ENCODE data around the gene APOA4.

The APOA4 gene

GRCh38 chr11:116800610-116801009 is 22.5 kb downstream of the APOA4 start:
- H3K4me3 ChIP-seq (ENCODE audit: low read depth, low read length) = no peak overlapping the region
- TF ChIP-seq CTCF (IDR thresholded peaks at IDR 0.05; ENCODE audit: low read depth, low read length, missing control alignments) = no peak
- in situ Hi-C loops (cut with HindIII; ENCODE audit: low sequenced_read_pairs) = no loop called here
- DNase-seq (ENCODE audit: low read depth) = no peak

- no peak for TF ChIP-seq CTCF (IDR thresholded peaks at IDR 0.05; ENCODE audit: low read depth, low read length, missing control alignments)
- no peak overlapping the region for H3K4me3 ChIP-seq (ENCODE audit: low read depth, low read length)
- in situ Hi-C loops (cut with HindIII; ENCODE audit: low sequenced_read_pairs) = no loop called here
- no peak for DNase-seq (ENCODE audit: low read depth)
Observed at GRCh38 chr11:116798368-116798767, 24.7 kb downstream of the APOA4 start.

GRCh38 chr11:116797816-116798215 is 25.3 kb downstream of the APOA4 start:
- TF ChIP-seq CTCF (IDR thresholded peaks at IDR 0.05; ENCODE audit: low read depth, low read length, missing control alignments) = no peak
- no peak overlapping the region for H3K4me3 ChIP-seq (ENCODE audit: low read depth, low read length)
- in situ Hi-C loops (cut with HindIII; ENCODE audit: low sequenced_read_pairs) = no loop called here
- no peak for DNase-seq (ENCODE audit: low read depth)

GRCh38 chr11:116796548-116796947 is 26.6 kb downstream of the APOA4 start:
- in situ Hi-C loops (cut with HindIII; ENCODE audit: low sequenced_read_pairs) = no loop called here
- H3K4me3 ChIP-seq (ENCODE audit: low read depth, low read length) = no peak overlapping the region
- TF ChIP-seq CTCF (IDR thresholded peaks at IDR 0.05; ENCODE audit: low read depth, low read length, missing control alignments) = no peak
- no peak for DNase-seq (ENCODE audit: low read depth)

- in situ Hi-C loops (cut with HindIII; ENCODE audit: low sequenced_read_pairs) = no loop called here
- no peak for DNase-seq (ENCODE audit: low read depth)
- TF ChIP-seq CTCF (IDR thresholded peaks at IDR 0.05; ENCODE audit: low read depth, low read length, missing control alignments) = no peak
- no peak overlapping the region for H3K4me3 ChIP-seq (ENCODE audit: low read depth, low read length)
Observed at GRCh38 chr11:116794851-116795250, 28.3 kb downstream of the APOA4 start.

GRCh38 chr11:116793772-116794097 is 29.4 kb downstream of the APOA4 start:
- no peak for DNase-seq (ENCODE audit: low read depth)
- in situ Hi-C loops (cut with HindIII; ENCODE audit: low sequenced_read_pairs) = no loop called here
- H3K4me3 ChIP-seq (ENCODE audit: low read depth, low read length) = no peak overlapping the region
- TF ChIP-seq CTCF (IDR thresholded peaks at IDR 0.05; ENCODE audit: low read depth, low read length, missing control alignments) = no peak
